Body of pancreas (tissue), 4 donors: ENCODE data around the gene LIN37. TPM values are rescaled to one million over a fixed set of nuclear protein-coding genes. Genes with fewer than 3 reads are reported as not detected.
A peak's percentile ranks its signal among the peaks of the same experiment; 100 is the strongest.

Source experiments
- ATAC-seq: fragments of 150-250 bp; one replicate; pipeline ENCODE4 v1.9.1; 2016
- DNase-seq, 4 donors: peaks; one replicate each; pipeline ENCODE4 v3.0.0-alpha.2; 2019
- H3K27ac ChIP-seq, 4 donors: fragments of 200-600 bp; sonication (generic); 1 replicate in 3 of 4; 2 replicates in 1 of 4; pipeline versions ENCODE4 v1.5.1 to v1.6.1; 2016 to 2019; ENCODE audit warnings: mild to moderate bottlenecking in 1 of 4, mixed read lengths in 1 of 4, moderate library complexity in 1 of 4
- H3K27me3 ChIP-seq, 2 donors: fragments of 200-600 bp; sonication (generic); one replicate each; pipeline ENCODE4 v1.6.0; 2016; ENCODE audit warnings: mild to moderate bottlenecking in 1 of 2
- H3K36me3 ChIP-seq, 2 donors: fragments of 200-600 bp; sonication (generic); replicated peaks in 1 of 2; 2 replicates each; pipeline ENCODE4 v1.5.1; 2016; ENCODE audit warnings: low read depth in 2 of 2; ENCODE audit not compliant: insufficient read depth in 1 of 2
- H3K4me1 ChIP-seq: fragments of 200-600 bp; sonication (generic); one replicate; pipeline ENCODE4 v1.6.0; 2016
- H3K4me3 ChIP-seq, 2 donors: fragments of 200-600 bp; sonication (generic); 1 replicate in 1 of 2; 2 replicates in 1 of 2; pipeline ENCODE4 v1.5.1; 2016 to 2019
- H3K9me3 ChIP-seq, 3 donors: fragments of 200-600 bp; sonication (generic); 1 replicate in 2 of 3; 2 replicates in 1 of 3; pipeline ENCODE4 v1.5.1; 2016
- CTCF ChIP-seq, 7 experiments: fragments of 450-650 bp in 4 of 7; fragments of 200-600 bp in 3 of 7; sonication (generic) in 3 of 7; IDR thresholded peaks; one replicate each; pipeline ENCODE4 v1.5.1; 2016 to 2019; ENCODE audit warnings: antibody characterized with exemption in 7 of 7
- POLR2A ChIP-seq, 3 donors: fragments of 450-650 bp; IDR thresholded peaks; one replicate each; pipeline ENCODE4 v1.6.1; 2016; ENCODE audit warnings: antibody characterized with exemption in 3 of 3, mild to moderate bottlenecking in 2 of 3
- WGBS, 2 donors: methylation state at CpG; one replicate each; pipeline ENCODE4 v1.1.5; 2017; 5-methylcytosine and 5-hydroxymethylcytosine counted together
- intact Hi-C: fragments of 100-400 bp; cut with DNase I; formaldehyde crosslinking; loops from one replicate; pipeline ENCODE4 v1.15.1; 2023
- total RNA-seq, 2 donors: library from RNA; depleted of rRNA; stranded (reverse); fragments of >200 nt; gene quantifications; one replicate each; pipeline ENCODE4 v1.1.0, GENCODE V29; 2016

Gene LIN37
- total RNA-seq, 2 donors from 2014 or later: 6.7 to 7.6 TPM

- ATAC-seq: no peak
- Histone ChIP-seq H3K27ac (no peak overlapping the region), H3K4me1 (peaks cover 29% of the 10 kb centered on the region), H3K27me3 (no peaks in the 10 kb centered on the region), H3K36me3 (peaks cover 0 to 7% of the 10 kb centered on the region in 2 donors), H3K9me3 (no peaks in the 10 kb centered on the region), H3K4me3 (no peak overlapping the region)
- no peak for TF ChIP-seq POLR2A (IDR thresholded peaks at IDR 0.05)
- TF ChIP-seq CTCF (IDR thresholded peaks at IDR 0.05): no peak
- DNase-seq: no peak
- WGBS, 2 donors: 92 to 96% methylated on average over 4 of the region's 4 CpGs
- intact Hi-C loops: no loop called here
Observed at GRCh38 chr19:35760711-35761349, 12.5 kb downstream of the LIN37 start.

- no peak overlapping the region for H3K27ac ChIP-seq
- DNase-seq (no peak), ATAC-seq (no peak)
- peaks cover 14% of the 10 kb centered on the region for H3K4me1 ChIP-seq
- WGBS, 2 donors: 95 to 97% methylated on average over 16 to 17 of the region's 17 CpGs
- TF ChIP-seq POLR2A (IDR thresholded peaks at IDR 0.05): no peak
- TF ChIP-seq CTCF (IDR thresholded peaks at IDR 0.05): no peak
- intact Hi-C loops: no loop called here
- no peaks in the 10 kb centered on the region for H3K9me3 ChIP-seq
- no peaks in the 10 kb centered on the region for H3K27me3 ChIP-seq
- H3K36me3 ChIP-seq: peaks cover 0 to 7% of the 10 kb centered on the region in 2 donors
- H3K4me3 ChIP-seq: no peak overlapping the region
Observed at GRCh38 chr19:35764432-35765315, 16.3 kb downstream of the LIN37 start.

GRCh38 chr19:35766571-35767104 is 18.3 kb downstream of the LIN37 start:
- H3K27ac ChIP-seq: no peak overlapping the region
- no peak overlapping the region for H3K4me3 ChIP-seq
- peaks cover 0 to 7% of the 10 kb centered on the region in 2 donors for H3K36me3 ChIP-seq
- no peak for TF ChIP-seq POLR2A (IDR thresholded peaks at IDR 0.05)
- TF ChIP-seq CTCF (IDR thresholded peaks at IDR 0.05): no peak
- H3K27me3 ChIP-seq: no peaks in the 10 kb centered on the region
- ATAC-seq: peak; percentile 7
- H3K9me3 ChIP-seq: no peaks in the 10 kb centered on the region
- intact Hi-C loops: no loop called here
- 78 to 84% methylated on average over 2 to 10 of the region's 11 CpGs for WGBS, 2 donors
- no peak for DNase-seq
- H3K4me1 ChIP-seq: peaks cover 12% of the 10 kb centered on the region

- TF ChIP-seq CTCF (IDR thresholded peaks at IDR 0.05) (no peak), POLR2A (IDR thresholded peaks at IDR 0.05) (no peak)
- Histone ChIP-seq H3K4me3 (no peak overlapping the region), H3K36me3 (peaks cover 0 to 5% of the 10 kb centered on the region in 2 donors), H3K9me3 (no peaks in the 10 kb centered on the region), H3K4me1 (peaks cover 12% of the 10 kb centered on the region), H3K27ac (peak overlapping the region in 3 of 4 donors; percentile 19 to 27 (median 24)), H3K27me3 (no peaks in the 10 kb centered on the region)
- DNase-seq (peak; percentile 49 to 81 (median 66)), ATAC-seq (peak; percentile 71)
- WGBS, 2 donors: 36 to 88% methylated on average over 9 to 24 of the region's 34 CpGs
- intact Hi-C loops: no loop called here
Observed at GRCh38 chr19:35767288-35768081, 19.1 kb downstream of the LIN37 start.
